ENCODE results near the gene ASCC2.

The ASCC2 gene

DNA sequence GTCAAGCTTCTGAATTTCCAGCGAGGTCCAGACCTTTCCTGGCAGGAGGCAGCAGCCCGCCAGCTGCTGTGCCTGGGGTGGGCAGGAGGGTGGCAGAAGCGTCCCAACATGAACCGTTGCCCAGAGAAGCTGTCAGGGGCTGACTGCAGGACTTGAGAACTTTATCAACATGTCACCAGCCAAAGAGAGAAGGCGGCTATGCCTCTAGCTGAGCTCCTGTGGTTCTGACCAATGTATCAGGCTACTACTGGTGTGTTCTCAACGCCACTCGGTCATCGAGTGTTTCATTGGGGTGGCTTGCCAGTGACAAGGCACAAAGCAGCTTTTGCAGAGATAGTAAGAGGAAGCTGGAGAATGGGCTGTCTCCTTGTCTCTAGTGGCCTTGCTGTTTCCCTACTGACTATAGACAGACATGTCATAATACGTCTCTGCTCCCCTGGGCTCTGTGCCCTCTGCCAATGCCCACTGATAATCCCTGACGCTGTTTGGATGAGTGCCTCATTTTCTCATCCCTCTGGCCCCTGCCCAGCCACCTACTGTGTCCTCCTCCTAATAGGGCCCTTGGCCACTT lies 17.6 kb upstream of the ASCC2 start:
- TF ChIP-seq CTCF (IDR thresholded peaks at IDR 0.05; ENCODE audit: extremely low read depth, missing control alignments) = no peak
- DNase-seq (ENCODE audit: low spot score) = no peak

- no peak for DNase-seq (ENCODE audit: low spot score)
- no peak for TF ChIP-seq CTCF (IDR thresholded peaks at IDR 0.05; ENCODE audit: extremely low read depth, missing control alignments)
Observed at GRCh38 chr22:29854432-29854831, 16.4 kb upstream of the ASCC2 start.

DNA sequence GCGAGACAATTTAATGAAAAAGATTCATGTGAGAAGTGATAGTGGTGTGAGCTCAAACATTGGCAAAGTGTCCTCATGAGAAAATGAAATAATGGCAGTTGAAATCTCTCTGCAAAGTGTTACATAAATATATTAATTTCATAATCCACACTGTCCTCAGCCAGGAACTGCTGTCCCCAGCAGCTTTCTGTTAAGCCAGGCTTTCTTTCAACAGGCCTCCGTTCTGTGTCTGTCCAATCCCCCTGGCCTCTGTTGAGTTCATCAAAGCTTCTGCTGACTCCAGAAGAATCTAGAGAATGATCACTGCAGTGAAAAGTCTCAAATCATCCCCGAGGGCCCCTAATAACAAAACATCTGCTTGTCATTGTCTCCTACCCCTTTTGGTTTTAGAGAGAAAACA lies 10.0 kb upstream of the ASCC2 start:
- TF ChIP-seq CTCF (IDR thresholded peaks at IDR 0.05; ENCODE audit: extremely low read depth, missing control alignments) = no peak

GRCh38 chr22:29846290-29846689 lies 8.2 kb upstream of the ASCC2 start:
- TF ChIP-seq CTCF (IDR thresholded peaks at IDR 0.05; ENCODE audit: extremely low read depth, missing control alignments) = no peak

More for the DNA sequence above, 10.0 kb upstream of the ASCC2 start:
- DNase-seq (ENCODE audit: low spot score) = no peak

DNA sequence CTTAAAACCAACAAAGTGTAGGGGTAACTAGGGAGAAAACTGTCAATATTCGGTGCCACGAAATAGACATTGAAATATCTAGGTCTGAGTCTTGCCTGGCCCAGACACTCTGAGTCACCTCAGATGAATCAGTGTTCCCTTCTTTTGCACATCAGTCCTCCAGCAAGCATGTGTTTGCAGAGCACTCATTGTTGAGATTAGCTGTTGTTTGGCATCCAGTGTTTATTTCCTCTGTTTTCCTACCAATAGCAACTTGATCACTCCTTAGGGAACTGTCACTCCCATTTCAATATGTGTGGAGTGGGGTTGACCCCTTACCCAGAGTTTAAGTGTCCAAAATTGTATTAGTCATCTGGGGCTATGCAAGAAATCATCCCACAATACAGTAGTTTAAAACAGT lies 4.7 kb upstream of the ASCC2 start:
- TF ChIP-seq CTCF (IDR thresholded peaks at IDR 0.05; ENCODE audit: extremely low read depth, missing control alignments) = no peak
- no peak for DNase-seq (ENCODE audit: low spot score)

More at GRCh38 chr22:29846290-29846689, 8.2 kb upstream of the ASCC2 start:
- no peak for DNase-seq (ENCODE audit: low spot score)

GRCh38 chr22:29842172-29842571 lies 4.1 kb upstream of the ASCC2 start:
- DNase-seq (ENCODE audit: low spot score) = no peak
- no peak for TF ChIP-seq CTCF (IDR thresholded peaks at IDR 0.05; ENCODE audit: extremely low read depth, missing control alignments)

- TF ChIP-seq CTCF (IDR thresholded peaks at IDR 0.05; ENCODE audit: extremely low read depth, missing control alignments) = no peak
- no peak for DNase-seq (ENCODE audit: low spot score)
Observed at GRCh38 chr22:29840498-29840897, 2.4 kb upstream of the ASCC2 start.
